ENCODE measurements around the gene RPTOR. TPM values are rescaled to one million over a fixed set of nuclear protein-coding genes. Genes with fewer than 3 reads are reported as not detected.

Gene RPTOR
- polyA plus RNA-seq, 1 donor from 2014 or later = 8.0 TPM

DNA sequence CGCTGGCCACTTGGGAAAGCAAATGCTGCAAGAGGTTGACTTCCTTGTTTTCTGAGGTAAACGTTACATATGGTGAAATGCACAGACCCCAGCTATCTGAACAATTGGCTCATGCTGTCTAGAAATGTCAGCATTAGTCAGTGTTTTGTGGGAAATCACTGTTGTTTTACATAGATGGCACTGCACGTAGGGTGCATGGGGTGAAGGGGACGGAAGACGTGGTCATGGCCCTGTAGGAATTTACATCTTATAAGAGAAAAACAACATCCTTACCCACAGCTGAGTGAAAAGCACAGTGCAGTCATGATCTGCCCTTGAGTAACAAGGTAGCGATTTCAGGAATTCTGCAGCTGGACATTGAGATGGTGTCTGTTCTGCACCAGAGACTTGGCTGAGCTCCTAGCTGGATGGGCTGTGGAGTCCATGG is 15.2 kb downstream of the RPTOR start:
- no peaks in the 10 kb centered on the region for H3K36me3 ChIP-seq (ENCODE audit: insufficient read depth, low read length)
- TF ChIP-seq SMC3 (conservative IDR thresholded peaks at IDR 0.05; ENCODE audit: poor library complexity) = no peak
- no peak overlapping the region for H3K9ac ChIP-seq (ENCODE audit: low read length)
- H3K27me3 ChIP-seq (ENCODE audit: insufficient read depth, low read depth, low read length) = no peaks in the 10 kb centered on the region
- H3K9me3 ChIP-seq (ENCODE audit: low read length) = no peaks in the 10 kb centered on the region
- H3K79me2 ChIP-seq (replicated peaks; ENCODE audit: insufficient read depth, low read length) = peaks cover 4% of the 10 kb centered on the region
- H4K20me1 ChIP-seq (ENCODE audit: insufficient read depth) = no peaks in the 10 kb centered on the region
- H3F3A ChIP-seq (ENCODE audit: insufficient read depth, low read length, poor library complexity, severe bottlenecking) = no peaks in the 10 kb centered on the region
- H3K9me2 ChIP-seq (ENCODE audit: insufficient read depth, low read length) = no peaks in the 10 kb centered on the region
- H3K27ac ChIP-seq (ENCODE audit: low read length) = no peak overlapping the region
- H2AFZ ChIP-seq (ENCODE audit: low read depth, low read length) = no peak overlapping the region
- no peak overlapping the region for H3K4me2 ChIP-seq (ENCODE audit: low read length)
- no peak overlapping the region for H3K4me3 ChIP-seq (ENCODE audit: low read length)

DNA sequence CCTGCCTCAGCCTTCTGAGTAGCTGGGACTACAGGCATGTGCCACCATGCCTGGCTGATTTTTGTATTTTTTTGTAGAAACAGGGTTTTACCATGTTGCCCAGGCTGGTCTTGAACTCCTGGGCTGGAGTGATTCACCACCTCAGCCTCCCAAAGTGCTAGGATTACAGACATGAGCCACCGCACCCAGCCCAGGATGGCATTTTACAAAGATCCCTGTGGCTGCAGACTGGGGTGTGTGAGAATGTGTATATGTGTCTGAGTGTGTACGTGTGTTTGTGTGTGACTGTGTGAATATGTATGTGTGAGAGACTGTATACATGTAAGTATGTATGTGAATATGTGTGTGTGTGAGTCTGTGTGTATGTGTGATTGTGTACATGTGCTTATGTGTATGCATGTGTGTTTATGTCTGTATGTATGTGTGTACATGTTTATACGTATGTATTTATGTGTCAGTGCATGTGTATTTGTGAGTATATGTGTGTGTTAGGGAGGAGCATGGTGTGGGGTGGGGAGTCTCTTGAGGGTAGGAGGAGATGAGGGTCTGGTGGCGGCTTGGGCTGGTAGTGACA is 17.0 kb downstream of the RPTOR start:
- Histone ChIP-seq H3K79me2 (replicated peaks; ENCODE audit: insufficient read depth, low read length) (no peaks in the 10 kb centered on the region), H3F3A (ENCODE audit: insufficient read depth, low read length, poor library complexity, severe bottlenecking) (no peaks in the 10 kb centered on the region), H3K9me3 (ENCODE audit: low read length) (no peaks in the 10 kb centered on the region), H3K27me3 (ENCODE audit: insufficient read depth, low read depth, low read length) (no peaks in the 10 kb centered on the region), H2AFZ (ENCODE audit: low read depth, low read length) (no peak overlapping the region), H3K9me2 (ENCODE audit: insufficient read depth, low read length) (no peaks in the 10 kb centered on the region), H3K9ac (ENCODE audit: low read length) (no peak overlapping the region), H3K4me2 (ENCODE audit: low read length) (no peak overlapping the region), H3K4me3 (ENCODE audit: low read length) (no peak overlapping the region), H4K20me1 (ENCODE audit: insufficient read depth) (no peaks in the 10 kb centered on the region), H3K36me3 (ENCODE audit: insufficient read depth, low read length) (no peaks in the 10 kb centered on the region), H3K27ac (ENCODE audit: low read length) (no peak overlapping the region)
- no peak for TF ChIP-seq EP300 (conservative IDR thresholded peaks at IDR 0.05; ENCODE audit: poor library complexity, severe bottlenecking)
- TF ChIP-seq, protein P1, sequence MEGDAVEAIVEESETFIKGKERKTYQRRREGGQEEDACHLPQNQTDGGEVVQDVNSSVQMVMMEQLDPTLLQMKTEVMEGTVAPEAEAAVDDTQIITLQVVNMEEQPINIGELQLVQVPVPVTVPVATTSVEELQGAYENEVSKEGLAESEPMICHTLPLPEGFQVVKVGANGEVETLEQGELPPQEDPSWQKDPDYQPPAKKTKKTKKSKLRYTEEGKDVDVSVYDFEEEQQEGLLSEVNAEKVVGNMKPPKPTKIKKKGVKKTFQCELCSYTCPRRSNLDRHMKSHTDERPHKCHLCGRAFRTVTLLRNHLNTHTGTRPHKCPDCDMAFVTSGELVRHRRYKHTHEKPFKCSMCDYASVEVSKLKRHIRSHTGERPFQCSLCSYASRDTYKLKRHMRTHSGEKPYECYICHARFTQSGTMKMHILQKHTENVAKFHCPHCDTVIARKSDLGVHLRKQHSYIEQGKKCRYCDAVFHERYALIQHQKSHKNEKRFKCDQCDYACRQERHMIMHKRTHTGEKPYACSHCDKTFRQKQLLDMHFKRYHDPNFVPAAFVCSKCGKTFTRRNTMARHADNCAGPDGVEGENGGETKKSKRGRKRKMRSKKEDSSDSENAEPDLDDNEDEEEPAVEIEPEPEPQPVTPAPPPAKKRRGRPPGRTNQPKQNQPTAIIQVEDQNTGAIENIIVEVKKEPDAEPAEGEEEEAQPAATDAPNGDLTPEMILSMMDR (IDR thresholded peaks at IDR 0.05; ENCODE audit: poor library complexity, severe bottlenecking) = no peak
- no peak for TF ChIP-seq MXI1 (conservative IDR thresholded peaks at IDR 0.05; ENCODE audit: poor library complexity, severe bottlenecking)
- no peak for TF ChIP-seq SMC3 (conservative IDR thresholded peaks at IDR 0.05; ENCODE audit: poor library complexity)
- TF ChIP-seq, protein P2, sequence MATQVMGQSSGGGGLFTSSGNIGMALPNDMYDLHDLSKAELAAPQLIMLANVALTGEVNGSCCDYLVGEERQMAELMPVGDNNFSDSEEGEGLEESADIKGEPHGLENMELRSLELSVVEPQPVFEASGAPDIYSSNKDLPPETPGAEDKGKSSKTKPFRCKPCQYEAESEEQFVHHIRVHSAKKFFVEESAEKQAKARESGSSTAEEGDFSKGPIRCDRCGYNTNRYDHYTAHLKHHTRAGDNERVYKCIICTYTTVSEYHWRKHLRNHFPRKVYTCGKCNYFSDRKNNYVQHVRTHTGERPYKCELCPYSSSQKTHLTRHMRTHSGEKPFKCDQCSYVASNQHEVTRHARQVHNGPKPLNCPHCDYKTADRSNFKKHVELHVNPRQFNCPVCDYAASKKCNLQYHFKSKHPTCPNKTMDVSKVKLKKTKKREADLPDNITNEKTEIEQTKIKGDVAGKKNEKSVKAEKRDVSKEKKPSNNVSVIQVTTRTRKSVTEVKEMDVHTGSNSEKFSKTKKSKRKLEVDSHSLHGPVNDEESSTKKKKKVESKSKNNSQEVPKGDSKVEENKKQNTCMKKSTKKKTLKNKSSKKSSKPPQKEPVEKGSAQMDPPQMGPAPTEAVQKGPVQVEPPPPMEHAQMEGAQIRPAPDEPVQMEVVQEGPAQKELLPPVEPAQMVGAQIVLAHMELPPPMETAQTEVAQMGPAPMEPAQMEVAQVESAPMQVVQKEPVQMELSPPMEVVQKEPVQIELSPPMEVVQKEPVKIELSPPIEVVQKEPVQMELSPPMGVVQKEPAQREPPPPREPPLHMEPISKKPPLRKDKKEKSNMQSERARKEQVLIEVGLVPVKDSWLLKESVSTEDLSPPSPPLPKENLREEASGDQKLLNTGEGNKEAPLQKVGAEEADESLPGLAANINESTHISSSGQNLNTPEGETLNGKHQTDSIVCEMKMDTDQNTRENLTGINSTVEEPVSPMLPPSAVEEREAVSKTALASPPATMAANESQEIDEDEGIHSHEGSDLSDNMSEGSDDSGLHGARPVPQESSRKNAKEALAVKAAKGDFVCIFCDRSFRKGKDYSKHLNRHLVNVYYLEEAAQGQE (IDR thresholded peaks at IDR 0.05; ENCODE audit: borderline replicate concordance) = no peak
- TF ChIP-seq POLR2AphosphoS5 (IDR thresholded peaks at IDR 0.05) = no peak
- TF ChIP-seq EZH2 (IDR thresholded peaks at IDR 0.05; ENCODE audit: borderline replicate concordance, insufficient read depth, low read length, poor library complexity, severe bottlenecking) = no peak
- no peak for TF ChIP-seq TAF1 (IDR thresholded peaks at IDR 0.05; ENCODE audit: low read depth)
- TF ChIP-seq RAD21 (conservative IDR thresholded peaks at IDR 0.05) = no peak
